KBM-7 (cell line): ENCODE data around the gene ZNF511.

ENCODE experiments used
- DNase-seq: peaks from one replicate; pipeline ENCODE4 v3.0.0-alpha.2; 2015
- in situ Hi-C: fragments of 300-500 bp; cut with MboI; formaldehyde crosslinking; loops from 2 replicates; pipeline ENCODE4 v1.14.3; 2020; ENCODE audit warnings: low sequenced_read_pairs, low pct_unique_long_range_greater_than_20kb, mixed read lengths

The ZNF511 gene

DNA sequence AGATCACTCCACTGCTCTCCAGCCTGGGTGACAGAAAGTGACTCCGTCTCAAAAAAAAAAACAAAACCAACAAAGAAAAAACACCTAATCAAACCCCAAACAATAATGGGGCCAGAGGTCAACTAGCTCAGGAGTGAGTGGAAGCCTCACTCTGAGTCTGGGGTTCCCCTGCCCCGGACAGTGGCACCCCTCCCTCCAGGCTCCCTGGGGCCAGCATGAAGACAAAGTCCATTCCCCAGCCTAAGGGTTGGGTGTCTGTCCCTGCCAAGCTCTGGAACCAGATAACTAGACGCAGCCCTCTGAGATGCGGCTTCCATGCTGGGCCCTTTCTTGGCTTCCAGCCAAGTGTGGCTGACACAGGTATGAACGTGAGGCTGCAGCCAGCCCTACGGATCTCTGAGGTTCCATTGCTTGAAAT is 50.8 kb downstream of the ZNF511 start:
- DNase-seq: no peak
- in situ Hi-C loops: no loop called here

DNA sequence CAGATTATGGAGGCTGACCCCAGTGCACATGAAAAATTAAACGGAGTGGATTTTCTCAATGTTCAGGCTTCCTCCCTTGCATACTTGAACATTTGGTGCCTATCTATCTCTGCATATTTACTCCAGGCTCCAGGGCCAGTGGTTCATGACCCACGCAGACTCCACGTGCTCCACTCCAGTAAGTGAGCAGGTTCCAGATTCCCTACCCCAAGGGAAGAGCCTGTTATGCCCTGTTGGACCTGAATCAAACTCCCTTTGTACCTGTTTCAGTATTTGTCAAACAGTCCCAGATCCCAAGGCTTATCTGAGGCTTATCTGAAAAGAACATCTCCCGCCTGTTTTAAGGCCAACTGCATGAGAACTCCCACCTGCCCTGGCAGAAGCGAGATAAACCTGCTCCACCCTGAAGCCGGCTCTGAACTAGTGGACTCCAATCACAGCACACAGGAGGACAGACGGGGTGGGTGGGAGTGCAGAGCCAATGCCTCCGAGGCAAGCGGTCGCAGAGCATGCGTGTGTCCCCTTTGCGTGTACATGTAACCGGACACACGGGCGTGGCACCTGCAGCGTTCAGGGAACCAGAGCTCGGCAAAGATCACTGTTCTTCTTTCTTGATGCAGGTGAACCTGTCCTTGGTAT is 51.4 kb downstream of the ZNF511 start:
- in situ Hi-C loops: no loop called here

GRCh38 chr10:133361227-133361626 is 52.5 kb downstream of the ZNF511 start:
- in situ Hi-C loops: no loop called here

More for the DNA sequence above, 51.4 kb downstream of the ZNF511 start:
- DNase-seq: no peak

DNA sequence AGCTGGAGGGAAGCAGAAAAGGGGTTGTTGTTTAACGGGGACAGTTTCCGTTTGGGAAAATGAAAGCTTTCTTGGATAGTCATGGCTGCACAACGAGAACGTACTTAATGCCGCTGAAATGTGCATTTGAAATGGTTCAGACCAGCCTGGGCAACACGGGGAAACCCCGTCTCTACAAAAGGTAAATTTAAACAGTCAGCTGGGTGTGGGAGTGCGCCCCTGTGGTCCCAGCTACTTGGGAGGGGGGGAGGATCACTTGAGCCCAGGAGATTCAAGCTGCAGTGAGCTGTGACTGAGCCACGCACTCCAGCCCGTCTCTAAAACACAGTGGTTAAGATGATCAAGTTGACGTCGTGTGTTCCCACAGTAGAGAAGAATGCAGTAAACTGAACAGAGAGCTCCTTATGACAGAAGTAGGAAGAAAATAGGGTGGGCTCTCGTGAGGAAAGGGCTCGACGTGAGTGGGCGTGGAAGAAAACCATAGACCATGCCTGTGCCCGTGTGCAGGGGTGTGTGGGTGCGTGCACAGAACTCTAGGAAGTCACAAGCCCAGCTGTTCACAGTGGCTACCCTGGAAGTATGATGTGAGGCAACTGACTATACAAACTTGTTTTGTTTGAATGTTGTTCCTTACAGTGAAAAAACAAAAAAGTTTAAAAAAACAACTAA is 53.2 kb downstream of the ZNF511 start:
- in situ Hi-C loops: no loop called here

More at GRCh38 chr10:133361227-133361626, 52.5 kb downstream of the ZNF511 start:
- no peak for DNase-seq

More for the DNA sequence above, 53.2 kb downstream of the ZNF511 start:
- no peak for DNase-seq
